Stimulated activated CD4-positive, alpha-beta T cell treated with anti-CD3 and anti-CD28 coated beads, Interleukin-4, amount 100 ng/mL, for 24 hours (primary cell): ENCODE results near the gene TAF4B.
"Not testable (repeated sequence)": the region's sequence is repeated elsewhere in the genome, so short reads cannot be mapped to it uniquely, and the experiment has no call there.

Source experiments
- DNase-seq: peaks from one replicate; pipeline ENCODE4 v3.0.0-alpha.2; 2020

The TAF4B gene

DNA sequence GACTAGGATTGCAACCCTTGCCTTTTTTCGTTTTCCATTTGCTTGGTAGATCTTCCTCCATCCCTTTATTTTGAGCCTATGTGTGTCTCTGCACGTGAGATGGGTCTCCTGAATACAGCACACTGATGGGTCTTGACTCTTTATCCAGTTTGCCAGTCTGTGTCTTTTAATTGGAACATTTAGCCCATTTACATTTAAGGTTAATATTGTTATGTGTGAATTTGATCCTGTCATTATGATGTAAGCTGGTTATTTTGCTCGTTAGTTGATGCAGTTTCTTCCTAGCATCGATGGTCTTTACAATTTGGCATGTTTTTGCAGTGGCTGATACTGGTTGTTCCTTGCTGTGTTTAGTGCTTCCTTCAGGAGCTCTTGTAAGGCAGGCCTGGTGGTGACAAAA, 16.1 kb downstream of the TAF4B start:
- DNase-seq = not testable (repeated sequence)

DNA sequence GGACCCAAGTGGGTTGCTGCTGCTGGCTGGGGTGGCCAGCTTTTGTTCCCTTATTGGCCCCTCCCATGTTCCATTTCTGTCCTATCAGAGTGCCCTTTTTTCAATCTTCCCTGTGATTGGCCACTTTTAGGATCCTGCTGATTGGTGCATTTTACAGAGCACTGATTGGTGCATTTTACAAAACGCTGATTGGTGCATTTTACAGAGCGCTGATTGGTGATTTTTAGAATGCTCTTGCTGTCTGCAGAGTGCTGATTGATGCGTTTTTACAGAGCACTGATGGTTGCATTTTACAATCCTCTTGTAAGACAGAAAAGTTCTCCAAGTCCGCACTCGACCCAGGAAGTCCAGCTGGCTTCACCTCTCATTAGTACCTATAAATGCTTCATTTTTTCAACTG, 19.2 kb downstream of the TAF4B start:
- not testable (repeated sequence) for DNase-seq

DNA sequence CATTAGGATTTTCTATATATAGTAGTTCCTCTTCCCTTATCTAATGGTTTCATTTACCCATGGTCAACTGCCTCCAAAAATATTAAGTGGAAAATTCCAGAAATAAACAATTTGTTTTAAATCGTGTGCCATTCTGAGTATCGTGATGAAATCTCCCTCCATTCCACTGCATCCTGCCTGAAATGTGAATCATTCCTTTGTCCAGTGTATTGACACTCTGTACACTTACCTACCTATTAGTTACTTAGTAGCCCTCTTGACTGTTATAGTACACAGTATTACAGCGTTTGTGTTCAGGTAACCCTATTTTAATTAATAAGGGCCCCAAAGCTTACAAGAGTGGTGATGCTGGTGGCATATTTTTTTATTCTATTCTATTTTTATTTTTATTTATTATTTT, 26.2 kb downstream of the TAF4B start:
- DNase-seq = no peak

DNA sequence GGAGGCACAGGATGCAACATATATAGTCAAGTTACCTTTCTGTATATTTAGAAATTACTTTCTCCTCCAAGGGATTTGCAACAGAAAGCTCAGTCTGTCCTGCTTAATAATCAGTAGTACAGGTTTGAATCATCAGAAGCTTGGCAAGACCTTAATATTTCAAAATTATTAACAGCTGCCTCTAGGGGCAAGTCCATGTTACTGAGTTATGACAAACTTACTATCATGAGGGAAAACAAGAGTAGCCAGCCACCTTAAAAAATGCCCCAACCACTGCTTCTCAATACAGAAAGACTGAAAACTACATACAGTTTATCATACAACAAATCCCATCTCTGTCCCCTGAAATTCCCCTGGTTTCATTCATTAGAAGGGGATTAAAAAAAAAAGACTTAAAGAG, 28.6 kb downstream of the TAF4B start:
- DNase-seq = not testable (repeated sequence)

DNA sequence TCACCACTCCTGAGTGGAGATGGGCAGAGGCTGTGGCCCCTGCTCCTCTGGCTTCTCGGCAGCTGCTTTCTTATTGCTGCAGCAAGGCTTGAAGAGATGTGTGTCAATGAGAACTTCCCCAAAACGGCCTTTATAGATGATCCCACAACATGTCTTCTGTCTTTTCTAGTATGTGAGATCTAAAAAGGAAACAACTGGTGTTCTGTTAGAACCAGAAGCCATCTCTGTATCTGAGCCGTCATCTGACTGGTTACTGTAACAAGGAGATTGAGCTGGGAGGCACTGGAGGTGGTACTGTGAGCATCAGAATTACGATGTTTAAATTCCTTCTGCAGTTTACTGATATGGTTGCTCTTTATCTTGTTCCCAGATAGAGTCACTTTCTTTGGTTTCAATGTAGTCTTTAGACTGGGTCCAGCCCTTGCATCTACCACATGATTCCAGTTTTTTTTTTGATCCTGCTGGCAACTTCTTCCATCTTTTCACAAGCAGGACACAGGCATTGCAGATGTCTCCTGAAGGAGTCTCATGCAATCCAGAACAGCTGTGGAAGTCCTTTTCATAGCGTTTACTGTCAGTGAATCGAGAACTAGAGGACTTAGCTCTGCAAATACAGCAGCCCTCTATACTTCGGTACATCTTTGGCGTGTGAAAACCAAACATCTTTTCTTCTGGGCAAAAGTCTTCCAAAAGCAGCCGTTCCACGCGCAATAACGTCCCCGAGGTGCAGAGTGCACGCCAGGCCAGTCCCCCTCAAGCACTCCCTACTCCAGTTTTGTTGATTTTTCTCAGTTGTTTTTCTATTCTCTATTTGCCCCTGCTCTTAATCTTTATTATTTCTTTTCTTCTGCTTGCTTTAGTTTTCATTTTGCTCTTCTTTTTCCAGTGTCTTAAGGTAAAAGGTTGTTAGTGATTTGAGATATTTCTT, 29.7 kb downstream of the TAF4B start:
- no peak for DNase-seq

DNA sequence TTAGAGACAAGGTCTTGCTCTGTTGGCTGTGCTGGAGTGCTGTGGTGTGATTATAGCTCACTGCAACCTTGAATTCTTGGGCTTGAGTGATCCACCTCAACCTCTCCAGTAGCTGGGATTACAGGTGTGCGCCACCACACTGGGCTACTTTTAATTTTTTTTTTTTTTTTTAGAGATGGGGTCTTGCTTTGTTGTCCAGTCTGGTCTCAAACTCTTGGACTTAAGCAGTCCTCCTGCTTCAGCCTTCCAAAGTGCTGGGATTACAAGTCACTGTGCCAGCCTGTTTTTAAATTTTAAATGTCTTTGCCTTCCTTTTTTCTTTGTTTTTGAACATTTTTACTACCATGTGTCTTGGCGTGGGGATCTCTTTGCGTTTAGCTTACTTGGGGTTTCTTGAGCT, 32.5 kb downstream of the TAF4B start:
- no peak for DNase-seq

DNA sequence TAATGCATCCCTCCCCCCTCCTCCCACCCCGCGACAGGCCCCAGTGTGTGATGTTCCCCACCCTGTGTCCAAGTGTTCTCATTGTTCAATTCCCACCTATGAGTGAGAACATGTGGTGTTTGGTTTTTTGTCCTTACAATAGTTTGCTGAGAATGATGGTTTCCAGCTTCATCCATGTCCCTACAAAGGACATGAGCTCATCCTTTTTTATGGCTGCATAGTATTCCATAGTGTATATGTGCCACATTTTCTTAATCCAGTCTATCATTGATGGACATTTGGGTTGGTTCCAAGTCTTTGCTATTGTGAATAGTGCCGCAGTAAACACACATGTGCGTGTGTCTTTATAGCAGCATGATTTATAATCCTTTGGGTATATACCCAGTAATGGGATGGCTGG, 33.2 kb downstream of the TAF4B start:
- not testable (repeated sequence) for DNase-seq

DNA sequence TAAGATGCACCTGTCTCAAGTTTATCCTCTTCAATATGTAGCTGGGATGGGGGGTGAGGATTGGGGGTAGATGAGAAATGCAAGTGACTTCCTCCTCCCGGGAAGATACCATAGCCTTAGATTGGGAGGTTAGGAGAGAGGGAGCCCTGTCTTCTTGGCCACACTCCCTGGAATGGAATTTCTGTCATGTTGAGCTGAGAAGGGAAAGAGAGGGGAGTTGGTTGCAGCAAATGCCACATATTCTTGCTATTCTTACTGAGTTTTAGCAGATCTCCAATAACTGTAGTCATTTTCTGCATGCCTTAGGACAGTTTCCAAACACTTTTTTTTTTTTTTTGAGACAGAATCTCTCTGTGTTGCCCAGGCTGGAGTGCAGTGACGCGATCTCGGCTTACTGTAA, 35.9 kb downstream of the TAF4B start:
- DNase-seq = no peak

DNA sequence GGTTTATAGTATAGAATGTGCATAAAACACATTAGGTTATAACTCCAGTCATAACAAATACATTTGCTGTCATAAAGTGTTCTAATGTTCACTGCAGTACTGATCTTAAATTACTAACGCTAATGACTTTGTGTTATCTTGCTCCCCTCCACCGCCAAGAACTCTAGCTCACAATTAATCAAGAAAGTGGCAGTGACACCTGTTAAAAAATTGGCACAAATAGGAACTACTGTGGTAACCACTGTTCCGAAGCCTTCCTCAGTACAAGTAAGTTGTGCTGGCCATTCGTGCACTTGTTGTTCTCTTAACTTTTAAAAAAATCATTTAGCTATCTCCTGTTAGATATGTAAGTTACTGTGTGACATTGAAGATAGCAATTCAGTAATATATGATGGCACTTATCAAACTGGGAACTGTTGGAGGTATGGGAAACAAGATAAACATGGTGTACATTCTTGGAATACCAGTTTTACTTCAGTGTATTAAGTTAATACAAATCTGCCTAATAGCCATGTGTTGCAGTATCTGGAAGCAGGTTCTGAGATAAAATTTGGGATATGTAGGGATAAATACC, 41.2 kb downstream of the TAF4B start:
- DNase-seq = no peak

DNA sequence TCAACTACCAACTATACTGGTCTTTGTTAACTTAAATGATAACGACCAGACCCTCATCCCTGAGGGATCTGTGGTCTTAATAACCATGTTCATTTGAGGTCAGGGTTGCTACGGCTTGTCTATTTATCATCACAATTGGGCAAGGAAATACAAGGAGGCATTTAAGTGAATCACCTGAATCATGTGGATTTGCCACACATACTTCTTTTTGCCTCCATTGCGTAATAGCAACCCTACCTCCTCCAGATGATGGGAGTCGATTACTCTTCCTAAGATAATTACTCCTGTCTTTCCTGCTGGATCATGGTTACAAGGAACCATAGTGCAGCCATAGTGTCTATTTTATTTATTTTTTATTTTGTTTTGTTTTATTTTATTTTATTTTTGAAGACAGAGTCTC, 42.2 kb downstream of the TAF4B start:
- no peak for DNase-seq

DNA sequence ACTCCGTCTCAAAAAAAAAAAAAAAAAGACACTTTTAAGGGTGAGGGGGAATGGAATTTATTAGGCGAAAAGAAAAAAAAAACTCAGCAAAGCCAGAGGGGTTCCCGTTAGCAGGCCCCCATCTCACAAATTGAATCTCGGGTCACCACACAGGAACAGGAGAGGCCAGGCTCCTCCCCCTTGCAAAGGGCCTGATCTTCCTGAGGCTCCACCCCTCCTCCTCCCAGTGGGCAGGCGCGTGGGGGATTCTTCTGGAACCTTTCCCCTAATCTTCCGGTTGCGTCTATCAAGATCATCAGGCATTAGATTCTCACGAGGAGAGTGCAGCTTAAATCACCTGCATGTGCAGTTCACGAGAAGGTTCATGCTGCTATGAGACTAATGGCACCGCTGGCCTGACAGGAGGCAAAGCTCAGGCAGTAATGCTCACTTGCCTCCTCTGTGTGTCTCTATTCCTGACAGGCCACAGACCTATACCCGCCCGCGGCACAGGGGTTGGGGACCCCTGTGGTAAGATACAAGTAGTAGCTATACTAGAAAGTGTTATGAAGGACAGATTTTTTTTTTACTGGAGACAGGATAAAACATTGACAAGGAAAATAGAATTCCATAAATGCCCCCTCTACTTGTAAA, 45.8 kb downstream of the TAF4B start:
- no peak for DNase-seq

DNA sequence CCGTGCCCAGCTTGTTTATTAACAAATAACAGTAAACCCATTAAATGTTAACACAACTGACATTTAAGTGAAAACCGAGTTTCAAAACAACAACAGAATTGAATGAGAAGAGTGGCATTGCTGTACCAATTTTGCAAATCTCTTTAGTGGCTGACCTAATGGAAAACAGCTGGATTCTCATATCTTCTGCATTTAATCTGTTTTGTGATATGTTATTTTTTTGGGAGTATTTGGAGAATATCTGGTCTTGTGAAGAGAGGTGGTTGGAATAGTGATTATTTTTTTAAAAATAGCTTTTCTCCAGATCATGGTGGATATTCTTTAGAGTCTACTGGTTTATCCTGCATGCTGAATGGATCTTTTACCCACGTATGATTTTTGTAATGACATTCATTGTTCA, 51.1 kb downstream of the TAF4B start:
- DNase-seq = no peak

DNA sequence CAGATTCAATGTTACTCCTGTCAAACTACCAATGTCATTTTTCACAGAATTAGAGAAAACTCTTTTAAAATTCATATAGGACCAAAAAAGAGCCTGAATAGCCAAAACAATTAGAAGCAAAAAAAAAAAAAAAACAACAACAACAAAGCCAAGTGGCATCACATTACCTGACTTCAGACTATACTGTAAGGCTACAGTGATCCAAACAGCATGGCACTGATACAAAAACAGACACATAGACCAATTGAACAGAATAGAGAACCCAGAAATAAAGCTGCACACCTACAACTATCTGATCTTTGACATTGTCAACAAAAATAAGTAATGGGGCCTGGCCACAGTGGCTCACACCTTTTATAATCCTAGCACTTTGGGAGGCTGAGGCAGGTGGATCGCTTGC, 53.2 kb downstream of the TAF4B start:
- no peak for DNase-seq

DNA sequence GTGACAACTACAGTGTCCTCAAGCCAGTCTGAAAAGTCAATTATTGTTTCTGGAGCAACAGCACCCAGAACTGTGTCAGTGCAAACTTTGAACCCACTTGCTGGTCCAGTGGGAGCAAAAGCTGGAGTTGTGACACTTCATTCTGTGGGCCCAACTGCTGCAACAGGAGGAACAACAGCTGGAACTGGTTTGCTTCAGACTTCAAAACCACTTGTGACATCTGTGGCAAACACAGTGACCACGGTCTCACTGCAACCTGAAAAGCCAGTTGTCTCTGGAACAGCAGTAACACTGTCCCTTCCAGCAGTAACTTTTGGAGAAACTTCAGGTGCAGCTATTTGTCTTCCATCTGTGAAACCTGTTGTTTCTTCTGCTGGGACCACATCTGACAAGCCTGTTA, 59.8 kb downstream of the TAF4B start:
- DNase-seq = no peak

DNA sequence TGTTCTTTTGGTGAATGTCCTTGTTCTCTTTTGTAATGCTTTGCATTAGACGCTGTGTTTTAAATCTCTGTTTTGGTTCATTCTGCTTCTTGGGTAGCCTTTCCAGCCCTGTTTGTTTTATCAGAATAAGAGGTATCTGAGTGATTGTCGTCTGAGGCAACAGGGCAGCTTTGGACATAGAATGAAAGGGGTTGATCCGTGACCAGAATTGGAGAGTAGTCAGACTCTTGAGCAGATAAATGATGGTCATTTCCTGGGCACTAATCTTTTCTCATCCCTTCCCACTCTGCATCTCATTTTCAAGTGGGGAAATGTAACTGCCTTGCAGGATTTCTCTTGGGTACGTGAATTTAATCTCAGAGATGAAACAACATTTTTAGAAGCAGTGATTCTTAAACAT, 61.4 kb downstream of the TAF4B start:
- no peak for DNase-seq

DNA sequence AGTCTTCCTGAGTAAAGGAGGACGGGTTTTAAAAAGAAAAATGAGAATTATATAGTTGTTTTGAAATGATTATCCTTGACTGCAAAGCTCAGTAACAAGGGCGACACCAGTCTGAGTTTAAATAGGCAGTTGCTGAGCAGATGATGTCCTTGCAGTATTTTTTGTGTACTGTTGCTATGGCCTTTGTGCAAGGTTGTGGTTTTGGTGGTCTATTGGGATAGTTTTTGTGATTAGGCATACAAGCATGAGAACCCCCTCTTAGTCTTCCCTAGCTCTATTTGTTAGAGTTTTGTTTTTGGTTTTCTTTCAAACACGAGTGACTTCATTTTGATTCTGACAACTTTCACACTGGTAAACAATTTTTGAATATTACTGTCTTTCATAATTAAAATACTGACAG, 64.1 kb downstream of the TAF4B start:
- DNase-seq = no peak

DNA sequence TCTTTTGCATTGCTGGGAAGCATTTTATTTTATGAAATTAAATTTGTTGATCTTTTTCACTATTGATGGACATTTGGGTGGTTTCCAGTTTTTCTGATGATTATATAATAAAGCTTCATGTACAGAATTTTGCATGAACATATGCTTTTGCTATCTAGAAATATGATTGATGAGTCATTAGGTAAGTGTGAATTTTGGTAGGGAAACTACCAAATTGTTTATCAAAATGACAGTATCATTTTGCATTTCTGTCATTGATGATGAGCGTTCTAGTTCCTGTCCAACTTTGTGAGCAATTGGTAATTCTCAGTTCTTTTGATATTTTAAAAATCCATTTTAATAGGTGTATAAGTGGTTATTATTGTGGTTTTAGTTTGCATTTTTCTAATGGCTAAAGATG, 67.7 kb downstream of the TAF4B start:
- DNase-seq = no peak

DNA sequence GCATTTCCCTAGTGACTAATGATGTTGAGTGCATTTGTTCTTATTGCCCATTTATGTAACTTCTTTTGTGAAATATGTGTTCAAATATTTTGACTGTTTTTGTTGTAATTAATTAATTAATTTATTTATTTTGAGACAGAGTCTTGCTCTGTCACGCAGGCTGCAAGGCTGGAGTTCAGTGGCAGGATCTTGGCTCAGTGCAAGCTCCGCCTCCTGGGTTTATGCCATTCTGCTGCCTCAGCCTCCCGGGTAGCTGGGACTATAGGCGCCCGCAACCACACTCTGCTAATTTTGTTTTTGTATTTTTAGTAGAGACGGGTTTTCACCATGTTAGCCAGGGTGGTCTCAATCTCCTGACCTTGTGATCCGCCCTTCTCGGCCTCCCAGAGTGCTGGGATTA, 71.9 kb downstream of the TAF4B start:
- DNase-seq = no peak

DNA sequence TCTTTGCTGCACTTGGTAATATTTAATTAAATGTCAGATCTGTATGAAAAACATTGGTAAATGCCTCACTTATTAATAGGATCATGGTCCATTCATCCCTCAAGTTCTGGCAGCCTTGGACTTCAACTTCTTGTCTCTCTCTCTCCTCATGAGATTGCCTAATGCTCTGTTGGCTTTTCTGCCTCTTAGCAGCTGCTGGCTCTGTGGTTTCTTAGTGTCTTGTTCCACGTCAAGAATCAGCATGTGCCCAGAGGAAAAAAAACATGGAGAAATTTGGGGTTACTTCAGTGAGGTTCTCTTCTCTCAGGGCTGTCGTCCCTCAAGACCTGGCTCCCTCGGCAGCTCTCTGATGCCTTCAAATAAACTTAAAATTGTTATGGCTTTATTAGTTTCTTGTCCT, 75.4 kb downstream of the TAF4B start:
- no peak for DNase-seq

DNA sequence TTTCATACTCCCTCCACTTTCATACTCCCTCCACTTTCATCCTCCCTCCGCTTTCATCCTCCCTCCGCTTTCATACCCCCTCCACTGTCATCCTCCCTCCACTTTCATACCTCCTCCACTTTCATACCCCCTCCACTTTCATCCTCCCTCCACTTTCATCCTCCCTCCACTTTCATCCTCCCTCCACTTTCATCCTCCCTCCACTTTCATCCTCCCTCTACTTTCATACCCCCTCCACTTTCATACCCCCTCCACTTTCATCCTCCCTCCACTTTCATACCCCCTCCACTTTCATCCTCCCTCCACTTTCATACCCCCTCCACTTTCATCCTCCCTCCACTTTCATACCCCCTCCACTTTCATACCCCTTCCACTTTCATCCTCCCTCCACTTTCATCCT, 77.0 kb downstream of the TAF4B start:
- DNase-seq = not testable (repeated sequence)

DNA sequence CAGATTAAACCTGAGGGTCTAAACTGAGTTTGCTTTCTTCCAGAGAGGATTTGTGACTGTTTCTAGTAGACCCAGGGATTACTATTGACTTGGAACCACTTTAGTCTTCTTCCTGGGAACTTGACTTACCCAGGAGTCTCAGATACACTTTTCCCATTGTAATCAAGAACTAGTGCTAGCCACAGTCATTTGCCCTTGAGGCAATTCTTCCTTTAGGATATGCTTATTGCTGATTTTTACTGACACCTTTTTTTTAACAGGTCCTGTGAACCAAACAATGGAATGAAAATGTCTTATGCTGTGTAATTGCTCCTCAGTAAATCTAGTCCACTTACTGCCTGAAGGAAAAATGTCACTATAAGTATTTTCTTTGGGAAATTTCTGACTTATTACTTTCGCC, 78.3 kb downstream of the TAF4B start:
- no peak for DNase-seq

DNA sequence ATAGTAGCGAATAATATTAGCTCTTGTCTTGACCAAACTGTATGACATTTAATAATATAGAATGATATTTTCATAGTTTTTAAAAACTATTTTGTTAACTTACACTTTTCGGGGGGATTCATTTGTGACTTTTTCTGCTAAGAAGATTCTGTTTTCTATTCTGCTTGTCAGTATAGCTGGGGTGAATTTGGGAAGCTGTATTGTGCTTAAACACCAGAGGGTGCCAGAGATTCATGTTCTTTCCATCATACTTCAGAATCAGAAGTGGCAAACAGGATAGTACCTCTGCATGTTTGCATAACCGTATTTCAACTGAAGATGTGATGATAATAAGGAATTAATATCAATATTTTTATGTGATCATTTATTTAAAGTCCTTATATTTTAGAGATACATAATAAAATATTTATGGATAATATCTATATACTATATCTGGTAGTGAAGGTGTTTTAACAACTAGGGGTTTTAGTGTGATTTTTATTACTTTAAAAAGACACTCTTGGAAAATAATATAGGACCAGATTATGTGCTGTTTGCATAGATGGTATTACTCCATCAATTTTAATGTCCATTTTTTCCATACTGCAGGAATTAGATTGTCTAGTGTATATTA, 81.0 kb downstream of the TAF4B start:
- DNase-seq = no peak

DNA sequence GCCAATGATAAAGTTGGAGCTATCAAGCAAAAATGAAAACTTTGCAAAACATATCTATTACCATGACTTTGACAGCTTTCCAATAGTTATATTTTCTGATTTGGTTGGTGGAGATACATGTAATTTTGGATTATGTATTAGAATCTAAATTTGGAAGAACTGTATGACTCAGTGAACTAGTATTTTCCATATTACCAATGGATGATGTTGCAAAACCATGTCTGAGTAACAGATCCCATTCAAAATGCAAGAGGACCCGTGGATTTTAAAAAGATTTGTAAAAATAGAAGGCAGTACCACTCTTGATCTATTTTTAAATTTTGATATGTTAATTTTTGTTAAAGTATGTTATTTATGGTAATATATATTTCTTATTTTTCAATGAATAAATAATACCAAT, 83.0 kb downstream of the TAF4B start:
- no peak for DNase-seq

DNA sequence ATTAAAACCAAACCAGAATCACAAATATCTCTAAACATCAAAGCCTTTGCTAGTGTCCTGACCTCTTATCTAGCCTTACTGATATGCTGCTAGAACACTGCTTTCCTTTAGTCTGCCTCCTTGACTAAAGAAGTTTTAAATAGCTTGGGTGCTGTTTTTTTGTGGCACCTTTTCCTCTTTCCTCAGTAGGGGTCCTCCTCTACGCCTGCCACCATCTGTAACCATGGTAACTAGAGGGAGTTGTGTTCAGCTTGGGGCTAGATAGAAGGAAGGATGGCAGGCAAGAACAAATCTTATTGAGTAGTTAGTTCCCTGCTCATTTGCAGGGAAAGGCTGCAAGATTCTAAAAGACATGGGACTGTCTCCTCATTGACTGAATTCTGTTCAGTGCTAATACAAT, 86.0 kb downstream of the TAF4B start:
- no peak for DNase-seq
